Activated CD8-positive, alpha-beta memory T cell treated with anti-CD3 and anti-CD28 coated beads for 24 hours (primary cell): Measurements from ENCODE around the gene TRERF1.
"Not testable (repeated sequence)": the region's sequence is repeated elsewhere in the genome, so short reads cannot be mapped to it uniquely, and the experiment has no call there.

Experiments used
- DNase-seq: peaks from one replicate; pipeline ENCODE4 v3.0.0-alpha.2; 2020

Gene TRERF1

DNA sequence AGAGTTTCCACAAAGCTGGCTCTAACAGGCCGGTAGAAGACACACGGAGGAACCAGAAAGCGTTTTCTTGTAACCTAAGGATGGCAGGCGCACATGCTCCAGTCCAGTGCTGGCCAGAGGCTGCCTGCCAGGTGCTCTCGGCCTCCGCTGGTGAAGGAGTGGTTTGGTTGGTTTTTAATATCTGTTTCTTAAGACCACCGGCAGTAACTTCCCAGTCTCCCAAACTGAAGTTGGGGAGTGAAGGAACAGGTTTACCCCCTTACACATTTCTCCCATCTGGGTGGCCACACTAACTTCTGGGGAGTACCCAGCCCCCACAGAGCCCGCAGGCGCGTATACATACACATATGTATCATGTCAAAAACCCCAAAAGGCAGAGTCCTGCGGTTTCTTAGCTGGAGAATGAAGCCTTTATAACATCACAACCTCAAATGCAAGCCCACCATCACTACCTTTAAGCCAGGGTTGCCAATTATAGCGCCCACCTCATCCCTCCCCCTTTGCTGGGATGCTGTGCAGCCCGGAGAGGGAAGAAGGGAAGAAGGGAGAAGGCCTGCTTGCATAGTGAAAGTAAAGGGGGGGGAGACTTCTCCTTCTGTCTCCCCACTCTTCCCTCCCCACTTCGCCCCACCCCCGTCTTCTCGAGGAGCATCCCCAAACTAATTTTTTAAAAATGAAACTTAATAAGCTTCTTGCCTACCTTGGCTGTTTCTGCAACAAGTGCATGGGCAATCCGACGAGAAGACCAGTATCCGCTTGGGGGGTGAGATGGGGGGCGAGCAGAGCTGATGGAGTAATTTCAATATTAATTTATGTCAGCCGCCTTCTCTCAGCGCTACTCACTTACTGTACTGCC is 1.0 kb downstream of the TRERF1 start:
- peak; percentile 73 for DNase-seq

DNA sequence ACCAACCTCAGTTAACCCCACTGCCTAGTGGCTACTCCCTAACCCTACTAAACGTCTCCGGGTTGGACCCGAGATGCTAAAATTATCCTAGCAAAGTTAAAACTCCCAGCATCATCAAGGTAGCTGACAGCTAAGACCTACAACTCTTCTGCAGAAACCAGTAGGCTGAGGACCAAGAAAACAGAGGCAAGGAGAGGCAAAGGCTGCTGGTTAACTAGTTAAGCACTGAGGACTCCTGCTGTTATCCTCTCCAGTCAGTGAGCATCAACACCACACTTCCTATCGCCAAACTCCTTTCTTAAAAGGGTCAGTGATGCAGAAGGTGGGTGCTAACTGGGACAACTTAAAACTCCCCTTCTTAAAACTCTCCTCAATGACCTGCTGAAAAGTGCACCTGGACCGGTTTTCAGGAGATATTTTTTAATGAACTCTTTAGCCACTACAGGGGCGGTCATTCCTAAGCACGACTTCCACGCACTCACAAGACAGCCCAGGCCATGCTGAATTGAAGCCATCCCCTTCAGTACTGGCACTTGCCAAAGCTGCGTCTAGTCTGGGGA is 1.7 kb downstream of the TRERF1 start:
- DNase-seq: no peak

DNA sequence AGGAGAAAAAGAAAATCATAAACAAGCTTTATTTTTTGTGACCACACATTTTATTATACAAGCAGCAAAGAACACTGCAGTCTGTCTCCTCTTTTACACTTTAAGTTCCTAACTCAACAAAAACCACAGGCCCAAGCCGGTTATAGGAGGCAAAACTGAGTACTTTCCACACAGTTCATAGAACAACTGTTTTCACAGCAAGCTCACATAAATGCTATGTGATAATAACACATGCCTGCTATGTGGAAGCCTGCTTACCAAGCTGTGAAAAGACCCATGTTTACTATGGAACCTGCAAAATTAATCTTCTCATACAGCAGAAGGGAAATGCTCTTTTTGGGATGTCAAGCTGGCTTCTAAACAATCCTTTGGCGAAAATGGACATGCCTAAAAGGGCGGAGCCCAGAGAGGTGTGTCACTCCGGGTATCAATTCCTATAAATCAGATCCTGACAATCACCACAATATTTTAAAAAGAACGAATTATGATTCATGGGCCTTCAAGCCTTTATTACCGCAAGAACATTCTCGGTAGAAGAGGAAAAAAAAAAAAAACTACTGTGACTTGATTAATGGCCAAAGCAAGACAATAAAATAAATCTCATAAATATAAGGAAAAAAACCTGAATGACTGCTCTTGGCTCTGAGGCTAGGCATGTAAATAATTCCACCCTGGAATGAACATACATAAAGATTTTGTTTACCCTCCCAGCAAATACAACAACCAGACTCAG is 2.6 kb downstream of the TRERF1 start:
- DNase-seq: no peak

DNA sequence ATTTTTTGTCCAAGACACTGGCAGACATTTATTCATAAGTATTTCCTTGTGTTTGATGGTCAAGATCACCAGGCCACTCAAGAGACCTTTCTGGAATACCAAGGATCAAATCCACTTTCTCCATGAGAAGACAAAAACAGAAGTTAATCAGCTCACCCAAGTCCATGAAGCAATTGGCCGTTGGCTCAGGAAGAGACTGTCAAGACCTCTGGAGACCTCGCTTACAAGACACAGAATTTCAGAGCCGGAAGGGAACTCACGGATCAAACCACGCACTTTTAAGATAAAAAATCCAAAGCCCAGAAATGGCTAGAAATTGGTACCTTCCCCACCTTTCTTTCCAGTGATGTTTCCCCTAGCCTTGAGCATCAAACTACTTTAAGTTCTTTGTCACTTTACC is 3.3 kb downstream of the TRERF1 start:
- DNase-seq: no peak

DNA sequence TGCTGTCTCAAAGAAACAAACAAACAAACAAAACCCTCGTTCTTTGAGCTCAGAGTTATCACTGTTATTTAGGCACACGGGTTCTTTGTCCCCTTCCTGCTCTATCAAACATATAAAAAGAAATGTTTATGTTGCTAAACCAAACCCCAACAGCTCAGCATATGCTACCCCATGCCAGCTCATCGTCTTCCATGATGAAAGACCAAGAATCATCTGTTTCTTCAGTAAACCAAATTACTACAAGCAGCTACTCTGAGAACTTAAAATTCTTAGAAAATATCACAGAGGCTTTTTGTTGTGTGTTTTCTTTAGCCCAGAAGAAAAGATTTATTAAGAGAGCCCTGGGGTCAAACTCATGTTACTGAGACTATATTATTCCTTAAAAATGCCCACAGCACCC is 4.7 kb downstream of the TRERF1 start:
- no peak for DNase-seq

DNA sequence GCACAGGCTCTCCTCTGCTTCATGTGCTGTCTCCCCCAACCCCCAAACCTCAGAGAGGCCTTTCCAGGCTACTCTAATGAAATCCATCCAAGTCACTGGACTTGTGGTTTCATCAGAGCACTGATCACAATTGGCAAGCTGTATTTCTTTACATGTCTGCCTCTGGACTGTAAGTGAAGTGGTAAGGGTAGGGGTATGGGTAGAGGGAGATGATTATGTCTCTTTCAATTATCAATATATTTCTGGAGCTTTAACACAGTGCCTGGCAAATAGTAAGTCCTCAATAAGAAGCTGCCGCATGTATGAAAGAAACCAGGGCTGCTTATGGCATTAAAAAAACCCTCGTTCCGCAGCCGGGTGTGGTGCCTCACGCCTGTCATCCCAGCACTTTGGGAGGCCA is 5.4 kb downstream of the TRERF1 start:
- DNase-seq: peak; percentile 46

DNA sequence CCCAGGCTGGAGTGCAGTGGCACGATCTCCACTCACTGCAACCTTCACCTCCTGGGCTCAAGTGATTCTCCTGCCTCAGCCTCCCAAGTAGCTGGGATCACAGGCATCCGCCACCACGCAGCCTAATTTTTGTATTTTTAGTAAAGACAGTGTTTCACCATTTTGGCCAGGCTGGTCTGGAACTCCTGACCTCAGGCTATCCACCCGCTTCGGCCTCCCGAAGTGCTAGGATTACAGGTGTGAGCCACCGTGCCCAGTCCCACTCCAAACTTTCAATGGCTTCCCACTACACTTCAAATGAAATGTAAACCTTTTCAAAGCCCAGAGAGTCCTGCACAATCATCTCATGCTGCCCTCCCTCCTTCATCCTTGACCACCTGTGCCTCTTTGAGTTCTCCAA is 5.8 kb downstream of the TRERF1 start:
- not testable (repeated sequence) for DNase-seq

DNA sequence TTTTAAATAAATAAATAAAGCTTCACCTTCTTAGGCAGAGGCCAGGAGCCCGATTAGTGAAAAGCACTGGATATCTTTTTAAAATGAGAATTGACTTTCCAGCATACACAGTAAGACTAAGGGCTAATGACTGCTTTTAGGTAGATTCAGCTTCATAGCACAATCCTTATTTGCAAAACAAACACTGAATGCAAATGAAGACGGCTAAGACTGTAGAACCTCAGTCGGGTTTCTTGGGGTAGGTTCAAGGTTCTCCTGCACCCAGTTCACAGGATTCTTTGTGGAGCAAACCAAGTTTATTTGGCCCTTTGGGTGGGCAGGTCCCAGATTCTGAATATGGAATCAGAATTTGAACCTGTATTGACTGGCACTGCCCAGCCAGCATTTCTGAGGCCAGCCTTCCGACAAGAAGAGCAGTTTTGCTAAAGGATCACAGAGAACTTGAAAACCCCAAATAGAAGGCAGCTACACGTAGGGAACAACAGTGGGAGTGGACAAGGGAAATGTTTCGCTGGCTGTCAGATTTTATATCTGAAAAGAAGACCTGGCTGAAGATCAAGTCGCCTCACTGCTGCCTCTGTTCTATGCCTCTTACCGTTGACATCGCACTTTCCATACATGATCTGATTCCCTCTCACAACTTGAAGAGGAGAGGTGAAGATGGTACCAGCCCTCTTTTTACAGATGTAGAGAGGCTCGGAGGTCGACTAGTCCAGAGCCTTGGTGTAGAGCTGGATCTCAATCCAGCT is 8.2 kb downstream of the TRERF1 start:
- peak; percentile 47 for DNase-seq

DNA sequence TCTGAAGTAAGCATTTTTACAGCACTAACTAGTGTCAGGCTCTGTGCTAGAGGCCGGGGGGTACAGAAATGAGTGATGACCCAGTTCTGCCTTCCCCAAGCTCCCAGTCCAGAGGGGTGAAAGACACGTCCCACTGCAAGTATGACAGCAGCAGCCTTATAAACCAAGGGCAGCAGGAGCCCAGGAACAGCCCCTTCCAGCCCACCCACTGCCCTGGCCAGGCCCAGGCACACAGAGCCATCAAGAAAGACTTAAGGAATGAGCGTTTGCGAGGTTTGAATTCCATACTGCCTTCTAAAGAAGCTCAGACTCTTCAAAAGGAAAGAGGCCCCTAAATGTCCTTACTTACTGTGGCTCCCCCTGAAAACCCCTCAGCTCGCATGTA is 10.0 kb downstream of the TRERF1 start:
- peak; percentile 57 for DNase-seq

DNA sequence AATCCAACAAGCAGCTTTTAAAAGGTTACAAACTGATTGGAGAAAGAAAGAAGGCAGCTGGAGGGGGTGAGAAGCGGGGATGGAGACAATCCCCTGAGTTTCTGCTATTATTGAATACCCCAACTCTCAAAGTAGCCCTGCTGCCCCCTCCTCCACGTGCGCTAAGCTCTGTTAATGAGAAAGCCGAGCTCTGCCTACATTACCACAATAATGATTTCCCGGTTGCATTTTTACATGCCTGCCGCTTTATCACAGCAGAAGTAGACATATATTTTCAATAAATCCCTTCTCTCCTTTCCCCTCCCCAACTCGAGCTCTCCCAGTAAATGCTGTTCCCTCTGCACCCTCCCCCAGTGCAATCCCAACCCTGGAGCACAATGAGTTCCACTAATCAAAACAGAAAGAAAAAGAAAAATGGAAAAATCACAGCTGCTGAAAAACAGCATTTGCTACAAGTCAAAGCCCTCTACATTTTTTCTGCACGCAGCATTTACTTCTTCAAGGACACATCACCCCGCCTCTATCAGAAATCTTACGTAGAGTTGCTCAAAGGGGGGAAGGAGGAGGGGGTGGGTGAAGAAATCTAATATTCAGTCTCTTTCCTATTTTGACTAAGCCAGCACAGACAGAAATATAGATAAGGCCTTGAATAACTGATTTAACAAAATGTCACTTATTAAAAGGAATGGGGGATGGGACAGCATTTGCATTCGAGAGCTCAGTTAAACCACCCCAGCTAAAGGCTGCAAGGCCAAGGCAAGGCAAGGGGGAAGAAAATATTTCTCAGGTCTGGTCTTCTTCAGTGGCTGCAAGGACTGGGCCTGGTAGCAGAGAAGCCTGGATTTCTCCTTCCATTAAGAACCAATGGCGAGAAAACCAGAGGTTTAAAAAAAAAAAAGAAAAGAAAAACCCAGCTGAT is 10.7 kb downstream of the TRERF1 start:
- DNase-seq: no peak

DNA sequence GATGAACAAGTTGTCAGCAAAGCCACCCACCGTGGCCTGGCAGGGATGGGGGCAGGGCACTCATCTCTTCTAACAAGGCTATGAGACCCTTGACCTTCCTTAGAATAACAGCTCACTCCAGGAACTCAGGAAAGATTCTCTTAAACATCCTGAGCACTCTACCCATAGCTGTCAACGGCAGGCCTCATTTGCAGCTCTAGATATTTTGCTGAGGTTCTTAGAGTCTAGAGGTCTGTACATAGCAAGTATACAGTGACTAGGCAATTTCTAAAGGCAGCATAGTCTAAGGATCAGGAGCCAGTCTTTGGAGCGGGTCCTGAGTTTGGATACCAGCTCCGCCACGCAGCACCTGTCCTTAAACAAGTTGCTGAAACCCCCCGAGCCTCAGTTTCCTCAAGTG is 11.7 kb downstream of the TRERF1 start:
- DNase-seq: peak; percentile 46

DNA sequence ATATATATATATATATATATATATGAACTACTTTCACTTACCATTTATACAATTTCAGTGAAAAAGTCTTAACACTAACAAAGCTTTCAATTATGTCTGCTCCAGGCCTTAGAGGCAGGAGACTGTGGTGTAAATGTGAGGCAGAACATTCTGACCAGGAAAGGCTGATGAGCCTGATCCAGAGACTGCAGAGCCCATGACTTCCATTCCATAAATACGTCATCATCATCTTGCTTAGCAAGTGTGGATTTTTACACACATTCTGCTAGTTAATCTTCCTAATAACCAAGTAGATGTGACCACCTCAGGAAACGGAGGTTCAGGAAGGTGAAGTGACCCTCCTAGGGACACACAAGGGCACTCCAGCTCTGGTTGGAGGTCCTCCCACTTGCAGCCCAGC is 14.9 kb downstream of the TRERF1 start:
- DNase-seq: peak; percentile 43

DNA sequence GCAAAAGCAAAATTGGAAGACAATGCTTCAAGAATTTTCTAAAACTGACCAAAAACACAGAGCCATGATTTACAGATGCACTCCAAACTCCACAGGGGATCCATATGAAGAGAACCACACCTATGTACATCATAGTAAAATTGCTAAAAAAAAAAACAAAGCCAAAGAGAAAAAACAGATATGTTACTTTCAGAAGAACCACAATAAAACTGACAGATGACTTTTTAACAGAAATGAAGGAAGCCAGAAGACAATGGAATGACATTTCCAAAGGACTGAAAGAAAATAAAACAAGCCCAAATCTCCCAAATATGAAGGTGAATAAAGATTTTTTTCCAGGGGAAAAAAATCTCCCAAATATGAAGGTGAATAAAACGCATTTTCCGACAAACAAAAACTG is 17.5 kb downstream of the TRERF1 start:
- no peak for DNase-seq

DNA sequence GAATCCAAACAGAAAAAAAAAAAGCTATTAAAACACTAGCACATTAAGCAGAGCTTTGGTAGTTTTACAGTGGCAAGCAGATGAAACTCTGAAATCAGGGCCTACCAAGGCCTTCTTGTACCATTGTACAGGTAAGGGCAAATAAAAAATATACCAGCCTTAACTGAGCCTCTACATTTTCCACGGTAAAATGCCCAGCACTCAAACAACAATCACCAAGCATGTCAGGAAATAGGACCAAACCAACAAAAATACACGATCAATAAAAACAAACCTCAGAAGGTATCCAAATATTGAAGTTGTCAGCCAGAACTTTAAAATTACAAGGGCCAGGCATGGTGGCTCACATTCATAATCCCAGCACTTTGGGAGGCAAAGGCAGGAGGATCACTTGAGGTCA is 18.3 kb downstream of the TRERF1 start:
- DNase-seq: no peak

DNA sequence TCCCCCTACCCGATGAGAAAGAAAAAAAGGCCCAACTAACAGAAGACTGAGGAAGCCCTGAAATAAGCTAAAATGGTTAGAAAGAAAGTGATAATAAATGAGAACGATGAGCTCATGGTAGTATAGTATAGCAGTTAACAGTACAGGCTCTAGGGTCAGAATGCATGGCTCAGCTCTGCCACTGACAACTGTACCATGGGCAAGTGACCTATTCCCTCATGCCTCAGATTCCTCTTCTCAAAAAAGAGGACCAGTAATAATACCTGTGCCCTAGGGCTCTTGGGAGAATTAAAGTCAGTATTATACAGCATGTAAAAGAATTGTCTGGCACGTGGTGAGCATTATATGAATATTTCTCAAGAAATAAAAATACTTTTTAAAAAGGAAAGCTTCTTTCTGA is 19.8 kb downstream of the TRERF1 start:
- peak; percentile 7 for DNase-seq

DNA sequence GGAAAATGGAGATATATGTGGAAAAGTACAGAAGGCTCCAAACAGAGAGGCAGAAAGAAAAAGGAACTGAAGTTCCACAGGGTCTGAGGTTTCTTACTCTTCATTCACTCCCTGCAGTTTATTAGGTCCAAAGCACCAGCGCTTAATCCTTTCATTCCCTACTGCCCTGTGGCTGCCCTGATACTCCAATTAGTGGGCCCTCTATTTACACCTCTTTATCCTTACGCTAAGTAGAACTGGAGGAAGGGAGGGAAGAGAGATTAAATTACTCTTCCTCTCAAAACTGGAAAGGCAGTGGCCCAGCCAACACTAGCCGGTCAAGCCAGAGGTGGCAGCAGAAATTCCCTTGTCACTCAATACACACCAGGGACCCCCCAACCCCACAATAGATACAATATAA is 20.4 kb downstream of the TRERF1 start:
- no peak for DNase-seq

DNA sequence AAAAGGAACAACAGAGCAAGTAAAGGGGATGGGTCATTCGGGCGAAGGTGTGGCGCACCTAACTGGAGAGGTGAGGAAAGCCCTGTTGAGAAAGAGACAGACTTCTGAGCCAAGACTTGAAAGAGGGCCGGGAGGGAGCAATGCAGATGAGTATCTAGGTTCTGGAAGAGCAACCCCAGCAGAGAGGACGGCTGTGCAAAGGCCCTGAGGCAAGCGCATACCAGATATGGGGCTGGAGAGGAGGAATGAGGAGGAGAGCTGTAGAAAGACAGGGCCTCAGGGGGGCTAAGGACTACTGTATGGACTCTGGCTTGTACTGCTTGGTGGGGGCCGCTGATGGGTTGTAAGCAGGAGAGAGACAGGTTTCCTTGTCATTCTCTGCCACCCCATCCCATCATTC is 21.9 kb downstream of the TRERF1 start:
- DNase-seq: peak; percentile 47

DNA sequence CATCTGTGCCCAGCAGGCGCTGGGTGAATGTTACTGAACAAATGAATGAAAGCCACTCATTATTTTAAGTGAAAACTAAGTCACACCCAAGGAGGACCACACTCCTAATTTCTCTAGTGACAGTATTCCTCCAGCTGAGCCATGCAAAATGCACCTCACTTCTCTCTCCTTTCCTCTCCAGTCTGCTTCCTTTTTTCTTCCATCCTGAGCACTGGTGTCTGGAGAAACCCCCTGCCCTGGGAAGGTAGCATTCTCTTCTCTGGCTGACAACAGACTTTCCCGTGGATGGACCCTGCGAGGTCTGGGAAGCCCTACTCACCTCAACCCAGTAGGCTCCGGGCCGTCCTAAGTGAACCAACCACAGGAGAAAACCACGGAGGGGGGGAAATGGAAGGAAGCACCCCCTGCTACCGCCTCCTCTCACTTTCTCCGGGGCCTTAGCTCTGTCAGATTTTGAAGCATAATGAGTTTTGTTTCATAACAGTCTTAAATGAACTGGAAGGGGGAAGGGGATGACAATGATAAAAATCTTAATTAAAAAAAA is 22.6 kb downstream of the TRERF1 start:
- peak; percentile 60 for DNase-seq

DNA sequence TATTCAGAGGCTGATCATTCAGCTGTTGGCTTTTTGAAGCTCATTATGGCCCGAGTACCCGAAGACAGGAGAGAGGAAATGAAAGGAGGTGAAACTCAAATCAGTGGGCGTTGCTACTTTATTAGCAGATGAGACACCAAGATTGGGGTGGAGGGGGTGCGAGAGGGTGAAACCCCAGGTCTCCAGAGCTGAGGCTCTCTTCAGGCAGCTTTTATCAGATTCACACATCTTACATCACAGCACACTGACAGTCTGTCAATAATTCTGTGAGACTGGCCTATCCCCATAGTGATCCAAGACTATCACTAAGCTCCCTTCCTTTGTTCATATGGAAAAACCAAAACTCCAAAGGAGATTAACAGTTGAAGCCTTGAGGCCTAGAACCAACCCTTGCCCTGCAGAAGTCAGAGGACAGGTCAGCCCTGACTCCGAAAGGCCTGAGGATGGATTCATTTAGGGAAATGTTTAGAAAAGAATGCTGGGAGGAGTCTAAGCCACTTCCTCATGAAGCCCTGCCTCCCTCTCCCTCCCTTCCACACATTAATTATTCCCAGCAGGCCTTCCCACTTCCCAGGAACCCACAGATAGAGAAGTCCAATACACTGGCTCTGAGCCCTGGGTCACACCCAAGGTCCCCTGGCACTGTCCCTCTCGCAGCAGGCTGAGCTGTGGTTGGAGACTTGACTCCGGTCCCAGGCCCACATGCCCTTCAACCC is 23.2 kb downstream of the TRERF1 start:
- DNase-seq: peak; percentile 68

DNA sequence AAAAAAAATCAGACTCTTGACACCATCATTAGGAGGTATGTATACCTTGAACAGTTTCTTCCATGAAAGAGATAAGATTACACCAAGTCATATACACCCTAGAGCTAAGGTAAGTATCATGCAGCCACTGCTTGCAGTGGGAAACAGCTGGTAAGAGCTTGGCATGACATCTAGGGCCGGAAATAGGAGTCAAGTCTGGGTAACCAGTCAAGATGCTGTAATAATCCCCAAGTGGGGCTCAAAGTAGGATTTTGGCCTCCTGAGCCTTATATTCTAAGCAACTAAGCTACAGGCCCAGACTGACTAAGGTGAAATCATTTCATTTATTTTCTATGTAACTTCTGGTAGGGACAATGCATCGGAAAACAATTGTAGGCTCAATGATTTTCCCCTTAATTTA is 23.9 kb downstream of the TRERF1 start:
- peak; percentile 50 for DNase-seq

DNA sequence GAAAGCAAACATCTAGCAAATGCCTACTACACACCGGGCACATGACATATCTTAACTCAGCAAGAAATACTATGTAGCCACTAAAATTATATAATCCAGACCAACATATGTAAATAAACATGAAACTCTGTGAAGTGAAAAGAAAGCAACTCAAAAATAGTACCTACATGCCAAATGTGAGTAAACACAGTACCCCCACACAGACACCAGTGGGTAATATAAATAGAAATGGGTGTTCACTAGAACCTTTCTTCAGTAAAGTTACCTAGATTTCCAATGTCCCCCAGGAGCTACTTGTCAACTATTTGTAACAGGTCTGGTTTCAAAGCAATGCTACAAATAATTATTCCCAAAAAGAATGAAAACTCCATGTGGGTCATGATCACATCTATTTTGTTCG is 25.5 kb downstream of the TRERF1 start:
- DNase-seq: no peak
